Nephron progenitor cell (in vitro differentiated cells): ENCODE data around the gene XRN1.
A peak's percentile ranks its signal among the peaks of the same experiment; 100 is the strongest.
"Not testable (repeated sequence)": the region's sequence is repeated elsewhere in the genome, so short reads cannot be mapped to it uniquely, and the experiment has no call there.

ENCODE experiments used
- DNase-seq: peaks from one replicate; pipeline ENCODE4 v3.0.0; 2021
- H3K27ac Mint-ChIP-seq: 2 replicates; pipeline ENCODE4 v1.8.0; 2021; ENCODE audit warnings: mild to moderate bottlenecking, moderate library complexity, mixed read lengths
- H3K27me3 Mint-ChIP-seq: 2 replicates; pipeline ENCODE4 v1.8.0; 2021; ENCODE audit warnings: mild to moderate bottlenecking, low read depth, mixed read lengths; ENCODE audit not compliant: poor library complexity
- H3K36me3 Mint-ChIP-seq: 2 replicates; pipeline ENCODE4 v1.8.0; 2021; ENCODE audit warnings: low read depth, mixed read lengths
- H3K4me1 Mint-ChIP-seq: 2 replicates; pipeline ENCODE4 v1.8.0; 2021; ENCODE audit warnings: mixed read lengths
- H3K4me3 Mint-ChIP-seq: 2 replicates; pipeline ENCODE4 v1.8.0; 2021; ENCODE audit warnings: mild to moderate bottlenecking, moderate library complexity, mixed read lengths
- H3K9me3 Mint-ChIP-seq: 2 replicates; pipeline ENCODE4 v1.8.0; 2021; ENCODE audit warnings: mild to moderate bottlenecking, moderate library complexity, mixed read lengths
- CTCF ChIP-seq: fragments of 200-600 bp; sonication (generic); IDR thresholded peaks from 2 replicates; pipeline ENCODE4 v1.5.0; 2021; ENCODE audit warnings: antibody characterized with exemption

The XRN1 gene

DNA sequence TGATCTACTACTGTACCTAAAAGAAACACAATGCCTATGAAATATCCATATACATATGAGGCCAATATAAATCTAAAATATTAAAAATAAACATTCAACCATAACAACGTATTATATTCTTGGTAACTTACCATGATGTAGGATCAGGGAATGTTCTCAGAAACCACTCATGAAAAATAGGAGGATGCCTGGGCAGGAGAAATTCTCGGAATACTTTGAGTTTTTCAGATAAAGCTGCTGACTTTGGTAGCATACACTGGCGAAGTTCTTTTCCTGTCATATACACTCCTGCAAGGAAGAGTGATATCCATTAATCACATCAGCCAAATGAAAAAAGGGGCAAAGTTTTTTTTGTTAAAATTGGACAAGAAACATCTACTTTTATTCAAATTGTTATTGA is 11.3 kb upstream of the XRN1 start:
- no peaks in the 10 kb centered on the region for H3K4me1 Mint-ChIP-seq
- DNase-seq, result no peak
- H3K9me3 Mint-ChIP-seq, result no peaks in the 10 kb centered on the region
- no peak for TF ChIP-seq CTCF
- no peak overlapping the region for H3K27ac Mint-ChIP-seq
- no peaks in the 10 kb centered on the region for H3K27me3 Mint-ChIP-seq
- no peak overlapping the region for H3K4me3 Mint-ChIP-seq
- H3K36me3 Mint-ChIP-seq, result peaks cover 29% of the 10 kb centered on the region

DNA sequence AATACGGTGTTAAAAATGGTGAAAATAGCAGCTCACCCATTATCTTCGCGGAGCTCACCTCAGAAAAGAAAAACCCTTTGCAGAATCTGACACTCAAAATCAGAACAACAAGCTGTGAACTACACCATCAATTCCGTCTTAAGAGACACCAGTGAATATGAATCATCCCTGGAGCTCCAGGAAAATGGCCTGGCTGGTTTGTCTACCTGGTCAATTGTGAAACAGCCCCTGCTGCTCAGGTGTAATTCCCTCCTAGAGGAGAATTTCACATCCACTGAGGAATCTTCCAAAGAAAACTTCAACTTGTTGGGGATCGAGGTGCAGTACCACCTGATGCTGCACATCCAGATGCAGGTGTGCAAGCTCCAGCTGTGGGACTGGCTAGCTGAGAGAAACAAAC is 3.0 kb upstream of the XRN1 start:
- peaks cover 26% of the 10 kb centered on the region for H3K4me1 Mint-ChIP-seq
- TF ChIP-seq CTCF, result no peak
- no peaks in the 10 kb centered on the region for H3K27me3 Mint-ChIP-seq
- H3K36me3 Mint-ChIP-seq, result peaks cover 16% of the 10 kb centered on the region
- H3K9me3 Mint-ChIP-seq, result no peaks in the 10 kb centered on the region
- DNase-seq, result no peak
- H3K27ac Mint-ChIP-seq, result no peak overlapping the region
- no peak overlapping the region for H3K4me3 Mint-ChIP-seq

- DNase-seq, result no peak
- TF ChIP-seq CTCF, result no peak
- Mint-ChIP-seq H3K9me3 (no peaks in the 10 kb centered on the region), H3K4me1 (peaks cover 33% of the 10 kb centered on the region), H3K4me3 (no peak overlapping the region), H3K27ac (no peak overlapping the region), H3K27me3 (no peaks in the 10 kb centered on the region), H3K36me3 (peaks cover 14% of the 10 kb centered on the region)
Measured at GRCh38 chr3:142450189-142450588, 2.4 kb upstream of the XRN1 start.

DNA sequence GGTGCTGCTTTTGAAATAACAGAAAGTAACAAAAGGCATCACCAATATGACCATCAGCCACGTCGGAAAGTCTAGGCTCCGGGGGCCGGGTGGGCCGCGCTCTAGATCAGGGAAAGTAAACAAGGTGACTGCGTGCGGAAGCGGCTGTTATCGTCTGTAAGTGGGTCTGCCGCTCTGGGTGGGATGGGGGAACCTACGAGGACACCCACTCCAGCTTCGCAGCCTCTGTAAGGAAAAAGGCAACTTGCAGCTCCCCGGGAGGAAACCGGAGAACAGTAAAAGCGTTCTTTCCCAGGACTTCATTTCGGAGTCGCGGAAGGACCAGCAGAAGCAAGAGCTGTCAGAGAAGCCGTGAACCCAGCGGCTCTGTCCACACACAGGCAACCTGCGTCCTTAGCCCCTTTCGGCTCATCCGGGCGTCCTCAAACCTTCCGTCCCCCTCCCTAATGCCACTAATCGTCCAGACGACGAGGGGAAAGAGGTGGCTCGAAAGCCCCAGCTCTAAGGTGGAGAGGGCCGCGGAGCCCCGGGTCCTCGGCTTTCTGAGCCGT is 461 bp downstream of the XRN1 start:
- Mint-ChIP-seq H3K4me3 (peak overlapping the region; percentile 96), H3K36me3 (peaks cover 32% of the 10 kb centered on the region), H3K4me1 (peaks cover 36% of the 10 kb centered on the region), H3K27ac (peak overlapping the region; percentile 100), H3K9me3 (peaks cover 12% of the 10 kb centered on the region), H3K27me3 (no peaks in the 10 kb centered on the region)
- TF ChIP-seq CTCF, result no peak
- peak; percentile 40 for DNase-seq

DNA sequence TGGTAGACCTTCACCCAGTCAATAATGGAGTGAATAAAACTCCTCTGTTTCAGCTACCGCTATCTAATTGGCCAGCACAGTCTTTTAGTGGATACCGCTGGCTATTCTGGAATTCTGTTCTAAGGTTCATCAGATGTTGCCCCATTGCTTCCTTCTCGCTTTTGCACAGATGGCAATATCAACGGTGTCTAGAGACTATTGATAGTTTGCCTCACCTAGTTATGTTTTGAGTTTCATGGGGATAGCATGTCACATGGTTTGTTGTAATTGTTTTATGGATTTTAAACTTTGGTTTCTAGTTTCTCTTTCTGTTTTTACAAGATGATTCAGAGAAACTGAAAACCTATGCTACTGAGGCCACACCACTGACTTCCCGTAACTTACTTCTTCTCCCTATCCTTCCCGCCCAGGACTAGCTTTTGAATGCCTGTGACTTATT is 2.0 kb downstream of the XRN1 start:
- Mint-ChIP-seq H3K27me3 (no peaks in the 10 kb centered on the region), H3K36me3 (peaks cover 37% of the 10 kb centered on the region), H3K9me3 (peaks cover 12% of the 10 kb centered on the region), H3K4me3 (peak overlapping the region; percentile 96), H3K27ac (no peak overlapping the region), H3K4me1 (peaks cover 36% of the 10 kb centered on the region)
- no peak for TF ChIP-seq CTCF
- DNase-seq, result no peak

- Mint-ChIP-seq H3K36me3 (peaks cover 33% of the 10 kb centered on the region), H3K9me3 (peaks cover 12% of the 10 kb centered on the region), H3K4me3 (no peak overlapping the region), H3K27ac (no peak overlapping the region), H3K4me1 (peaks cover 36% of the 10 kb centered on the region), H3K27me3 (no peaks in the 10 kb centered on the region)
- no peak for DNase-seq
- TF ChIP-seq CTCF, result no peak
Measured at GRCh38 chr3:142444343-142444742, 3.5 kb downstream of the XRN1 start.

- H3K27ac Mint-ChIP-seq, result peak overlapping the region; percentile 19
- not testable (repeated sequence) for H3K4me3 Mint-ChIP-seq, DNase-seq, H3K27me3 Mint-ChIP-seq
- peaks cover 12% of the 10 kb centered on the region for H3K9me3 Mint-ChIP-seq
- peaks cover 33% of the 10 kb centered on the region for H3K36me3 Mint-ChIP-seq
- peaks cover 26% of the 10 kb centered on the region for H3K4me1 Mint-ChIP-seq
Measured at GRCh38 chr3:142443060-142443459, 4.8 kb downstream of the XRN1 start.

DNA sequence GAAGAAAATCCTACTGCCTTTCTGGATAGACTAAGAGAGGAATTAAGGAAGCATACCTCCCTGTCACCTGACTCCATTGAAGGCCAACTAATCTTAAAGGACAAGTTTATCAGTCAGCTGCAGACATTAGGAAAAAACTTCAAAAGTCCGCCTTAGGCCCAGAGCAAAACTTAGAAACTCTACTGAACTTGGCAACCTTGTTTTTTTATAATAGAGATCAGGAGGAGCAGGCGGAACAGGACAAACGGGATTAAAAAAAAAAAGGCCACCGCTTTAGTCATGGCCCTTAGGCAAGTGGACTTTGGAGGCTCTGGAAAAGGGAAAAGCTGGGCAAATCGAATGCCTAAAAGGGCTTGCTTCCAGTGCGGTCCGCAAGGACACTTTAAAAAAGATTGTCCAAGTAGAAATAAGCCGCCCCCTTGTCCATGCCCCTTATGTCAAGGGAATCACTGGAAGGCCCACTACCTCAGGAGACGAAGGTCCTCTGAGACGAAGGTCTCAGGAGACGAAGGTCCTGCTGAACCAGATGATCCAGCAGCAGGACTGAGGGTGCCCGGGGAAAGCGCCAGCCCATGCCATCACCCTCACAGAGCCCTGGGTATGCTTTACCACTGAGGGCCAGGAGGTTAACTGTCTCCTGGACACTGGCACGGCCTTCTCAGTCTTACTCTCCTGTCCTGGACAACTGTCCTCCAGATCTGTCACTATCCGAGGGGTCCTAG is 8.2 kb downstream of the XRN1 start:
- H3K4me3 Mint-ChIP-seq, H3K4me1 Mint-ChIP-seq, DNase-seq, H3K27ac Mint-ChIP-seq, H3K27me3 Mint-ChIP-seq: not testable (repeated sequence)
- Mint-ChIP-seq H3K36me3 (peaks cover 50% of the 10 kb centered on the region), H3K9me3 (peaks cover 19% of the 10 kb centered on the region)
